ENCODE results near the gene LAG3.

The LAG3 gene

DNA sequence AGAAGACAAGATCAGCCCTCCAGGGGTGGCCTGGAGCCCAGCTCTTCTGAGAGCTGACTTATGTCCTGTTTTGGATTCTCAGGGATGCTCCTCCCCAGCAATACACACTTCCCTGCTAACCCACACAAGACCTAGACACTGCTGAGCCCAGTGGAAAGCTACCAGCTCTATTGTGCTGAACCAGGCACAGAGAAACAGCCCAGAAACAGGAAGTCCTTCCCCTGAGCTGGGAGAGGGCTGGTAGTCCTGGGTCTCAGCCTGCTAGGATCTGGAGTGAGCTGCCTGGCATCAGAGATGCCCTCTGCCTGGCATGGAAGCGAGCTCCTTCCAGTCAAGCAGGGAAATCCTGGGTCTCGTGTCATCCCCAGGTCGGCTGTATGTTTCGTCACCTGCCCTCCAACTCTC is 1.2 kb upstream of the LAG3 start:
- no peak for DNase-seq (ENCODE audit: low read depth)
- no peak overlapping the region for H3K4me3 ChIP-seq (ENCODE audit: control insufficient read depth, low read depth, low read length)
- TF ChIP-seq, protein P1, sequence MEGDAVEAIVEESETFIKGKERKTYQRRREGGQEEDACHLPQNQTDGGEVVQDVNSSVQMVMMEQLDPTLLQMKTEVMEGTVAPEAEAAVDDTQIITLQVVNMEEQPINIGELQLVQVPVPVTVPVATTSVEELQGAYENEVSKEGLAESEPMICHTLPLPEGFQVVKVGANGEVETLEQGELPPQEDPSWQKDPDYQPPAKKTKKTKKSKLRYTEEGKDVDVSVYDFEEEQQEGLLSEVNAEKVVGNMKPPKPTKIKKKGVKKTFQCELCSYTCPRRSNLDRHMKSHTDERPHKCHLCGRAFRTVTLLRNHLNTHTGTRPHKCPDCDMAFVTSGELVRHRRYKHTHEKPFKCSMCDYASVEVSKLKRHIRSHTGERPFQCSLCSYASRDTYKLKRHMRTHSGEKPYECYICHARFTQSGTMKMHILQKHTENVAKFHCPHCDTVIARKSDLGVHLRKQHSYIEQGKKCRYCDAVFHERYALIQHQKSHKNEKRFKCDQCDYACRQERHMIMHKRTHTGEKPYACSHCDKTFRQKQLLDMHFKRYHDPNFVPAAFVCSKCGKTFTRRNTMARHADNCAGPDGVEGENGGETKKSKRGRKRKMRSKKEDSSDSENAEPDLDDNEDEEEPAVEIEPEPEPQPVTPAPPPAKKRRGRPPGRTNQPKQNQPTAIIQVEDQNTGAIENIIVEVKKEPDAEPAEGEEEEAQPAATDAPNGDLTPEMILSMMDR (IDR thresholded peaks at IDR 0.05; ENCODE audit: control insufficient read depth, insufficient read depth, low read depth, low read length, missing control alignments) = no peak

DNA sequence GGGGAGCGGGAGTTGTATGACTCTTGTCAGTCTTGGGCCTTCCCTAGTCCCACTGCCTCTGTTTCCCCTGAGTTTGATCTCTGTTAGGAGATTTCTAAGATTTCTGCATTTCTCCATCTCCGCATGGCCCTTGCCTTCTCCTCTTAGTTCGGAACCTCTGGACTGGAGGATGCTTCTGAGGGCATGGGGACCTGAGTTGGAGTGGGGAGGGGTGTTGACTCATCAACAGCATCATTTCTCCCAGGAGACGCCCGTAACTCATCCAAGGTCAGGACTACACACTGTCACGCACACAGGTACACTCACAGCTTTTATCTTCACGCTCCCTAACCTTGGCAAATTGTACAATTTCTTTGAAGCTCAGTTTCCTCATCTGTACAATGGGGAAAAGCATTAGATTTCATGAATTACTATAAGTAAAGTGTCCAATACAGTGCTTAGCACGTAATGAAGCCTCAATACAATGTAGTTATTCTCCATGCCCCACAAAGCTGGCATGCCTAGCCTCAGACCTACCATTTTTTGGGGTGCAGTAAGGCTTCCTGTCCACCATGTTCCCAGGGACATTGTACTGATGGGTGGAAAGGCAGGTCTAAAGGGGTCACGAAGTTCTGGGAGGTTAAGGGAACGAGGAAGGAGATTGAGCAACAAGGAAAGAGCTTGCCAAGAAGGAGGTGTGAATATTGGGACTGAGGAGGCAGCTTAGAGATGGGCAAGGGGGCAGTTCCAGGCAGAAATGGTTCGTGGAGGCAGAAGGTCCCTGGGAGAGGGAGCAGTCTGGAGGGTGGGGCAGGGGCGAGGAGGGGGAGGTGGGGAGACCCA is 600 bp upstream of the LAG3 start:
- no peak for DNase-seq (ENCODE audit: low read depth)
- TF ChIP-seq, protein P1 (IDR thresholded peaks at IDR 0.05; ENCODE audit: control insufficient read depth, insufficient read depth, low read depth, low read length, missing control alignments) = no peak
- H3K4me3 ChIP-seq (ENCODE audit: control insufficient read depth, low read depth, low read length) = no peak overlapping the region

DNA sequence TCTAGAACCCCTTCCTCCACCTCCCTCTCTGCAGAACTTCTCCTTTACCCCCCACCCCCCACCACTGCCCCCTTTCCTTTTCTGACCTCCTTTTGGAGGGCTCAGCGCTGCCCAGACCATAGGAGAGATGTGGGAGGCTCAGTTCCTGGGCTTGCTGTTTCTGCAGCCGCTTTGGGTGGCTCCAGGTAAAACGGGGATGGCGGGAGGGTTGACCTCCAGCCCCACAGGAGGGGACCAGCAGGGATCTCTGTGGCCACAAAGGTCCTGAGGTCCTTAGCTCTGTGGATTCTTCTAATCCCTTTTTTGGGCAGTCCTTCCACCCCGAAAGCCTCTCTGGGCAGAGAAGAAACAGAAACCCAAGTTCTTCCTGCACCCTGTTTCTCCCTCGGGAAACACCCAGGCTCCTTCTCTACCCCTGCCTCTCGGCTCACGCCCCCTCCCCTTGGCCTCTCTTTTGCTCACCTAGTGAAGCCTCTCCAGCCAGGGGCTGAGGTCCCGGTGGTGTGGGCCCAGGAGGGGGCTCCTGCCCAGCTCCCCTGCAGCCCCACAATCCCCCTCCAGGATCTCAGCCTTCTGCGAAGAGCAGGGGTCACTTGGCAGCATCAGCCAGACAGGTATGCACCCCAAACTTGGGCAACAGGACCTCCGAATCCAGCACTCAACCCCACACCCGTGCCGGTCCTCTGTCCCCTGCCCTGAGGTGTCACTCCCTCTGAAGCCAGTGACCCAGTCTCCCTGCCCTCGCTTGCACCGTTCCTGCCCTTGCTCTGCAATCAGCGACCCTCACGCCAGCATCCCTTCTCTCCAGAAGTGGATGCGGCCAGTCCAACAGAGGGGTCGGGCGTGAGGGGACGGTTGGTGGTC is 638 bp downstream of the LAG3 start:
- TF ChIP-seq, protein P1 (IDR thresholded peaks at IDR 0.05; ENCODE audit: control insufficient read depth, insufficient read depth, low read depth, low read length, missing control alignments) = no peak
- DNase-seq (ENCODE audit: low read depth) = no peak
- no peak overlapping the region for H3K4me3 ChIP-seq (ENCODE audit: control insufficient read depth, low read depth, low read length)

DNA sequence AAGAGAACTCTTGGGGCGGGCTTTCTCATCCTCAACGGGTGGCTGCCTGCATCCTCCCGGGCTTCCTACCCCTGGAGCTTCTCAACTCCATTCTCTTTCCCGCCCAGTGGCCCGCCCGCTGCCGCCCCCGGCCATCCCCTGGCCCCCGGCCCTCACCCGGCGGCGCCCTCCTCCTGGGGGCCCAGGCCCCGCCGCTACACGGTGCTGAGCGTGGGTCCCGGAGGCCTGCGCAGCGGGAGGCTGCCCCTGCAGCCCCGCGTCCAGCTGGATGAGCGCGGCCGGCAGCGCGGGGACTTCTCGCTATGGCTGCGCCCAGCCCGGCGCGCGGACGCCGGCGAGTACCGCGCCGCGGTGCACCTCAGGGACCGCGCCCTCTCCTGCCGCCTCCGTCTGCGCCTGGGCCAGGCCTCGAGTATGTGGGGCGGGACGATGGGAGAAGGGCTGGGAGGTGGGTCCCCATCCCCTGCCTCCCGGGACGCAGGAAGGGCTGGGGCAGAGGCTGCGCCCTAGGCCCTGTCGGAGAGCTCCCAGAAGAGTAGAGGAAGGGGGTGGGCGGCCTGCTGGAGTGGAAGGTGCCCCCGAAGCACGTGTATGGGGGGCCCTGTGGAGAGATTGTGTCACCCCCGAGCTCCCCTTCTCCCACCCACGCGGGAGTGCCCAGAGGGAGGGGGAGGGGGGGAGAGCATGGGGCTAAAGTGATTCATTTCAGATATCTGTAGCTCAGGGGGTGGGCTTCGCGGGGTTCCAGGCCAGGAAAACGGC is 1.5 kb downstream of the LAG3 start:
- no peak for DNase-seq (ENCODE audit: low read depth)
- no peak overlapping the region for H3K4me3 ChIP-seq (ENCODE audit: control insufficient read depth, low read depth, low read length)
- TF ChIP-seq, protein P1 (IDR thresholded peaks at IDR 0.05; ENCODE audit: control insufficient read depth, insufficient read depth, low read depth, low read length, missing control alignments) = no peak

DNA sequence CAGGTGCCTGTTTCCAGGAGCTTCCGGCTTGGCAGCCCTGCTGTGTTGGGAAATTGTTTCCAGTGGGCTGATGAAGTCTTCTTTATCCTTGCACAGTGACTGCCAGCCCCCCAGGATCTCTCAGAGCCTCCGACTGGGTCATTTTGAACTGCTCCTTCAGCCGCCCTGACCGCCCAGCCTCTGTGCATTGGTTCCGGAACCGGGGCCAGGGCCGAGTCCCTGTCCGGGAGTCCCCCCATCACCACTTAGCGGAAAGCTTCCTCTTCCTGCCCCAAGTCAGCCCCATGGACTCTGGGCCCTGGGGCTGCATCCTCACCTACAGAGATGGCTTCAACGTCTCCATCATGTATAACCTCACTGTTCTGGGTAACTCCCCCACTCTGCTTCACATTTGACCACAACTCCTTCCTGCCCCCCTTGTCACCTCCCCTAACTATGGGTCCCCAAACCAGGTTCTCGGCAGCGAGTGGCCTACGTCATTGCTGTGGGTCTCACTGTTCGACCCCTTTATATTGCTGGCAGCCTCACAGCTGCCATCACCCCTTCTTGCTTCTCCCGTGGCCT is 2.3 kb downstream of the LAG3 start:
- DNase-seq (ENCODE audit: low read depth) = no peak
- TF ChIP-seq, protein P1 (IDR thresholded peaks at IDR 0.05; ENCODE audit: control insufficient read depth, insufficient read depth, low read depth, low read length, missing control alignments) = no peak
- H3K4me3 ChIP-seq (ENCODE audit: control insufficient read depth, low read depth, low read length) = no peak overlapping the region

All from AG09309 (cell line).